HepG2 (cell line): ENCODE results near the gene TNMD. TPM values are rescaled to one million over a fixed set of nuclear protein-coding genes. Genes with fewer than 3 reads are reported as not detected.

Source experiments
- ARID4A ChIP-seq: sonication (generic); formaldehyde crosslinking; IDR thresholded peaks from 2 replicates; pipeline ENCODE4 v1.5.0; 2020; ENCODE audit warnings: mild to moderate bottlenecking, missing genetic modification reagents, borderline replicate concordance
- ELF3 ChIP-seq: IDR thresholded peaks from 2 replicates; pipeline ENCODE4 v1.6.1; 2016; ENCODE audit warnings: missing genetic modification reagents, missing compliant biosample characterization
- FOXP1 ChIP-seq, 2 experiments: fragments of 450-650 bp in 1 of 2; IDR thresholded peaks; 2 replicates each; pipeline ENCODE4 v1.6.1; 2017 to 2018; ENCODE audit warnings: antibody characterized with exemption in 1 of 2
- GABPA ChIP-seq, 2 experiments: IDR thresholded peaks; 2 replicates each; pipeline ENCODE4 v1.6.1; 2011 to 2016; ENCODE audit warnings: low read depth in 2 of 2, low read length in 1 of 2, missing biosample characterization in 1 of 2, missing genetic modification characterization in 1 of 2
- HDAC1 ChIP-seq: sonication (generic); formaldehyde crosslinking; IDR thresholded peaks from 2 replicates; pipeline ENCODE4 v1.5.1; 2020; ENCODE audit warnings: mild to moderate bottlenecking, missing genetic modification reagents
- HNRNPK ChIP-seq: fragments of 200-400 bp; formaldehyde crosslinking; IDR thresholded peaks from 2 replicates; pipeline ENCODE4 v1.6.1; 2018; ENCODE audit warnings: low read length, low read depth, moderate library complexity, mild to moderate bottlenecking; ENCODE audit not compliant: poor library complexity, severe bottlenecking
- LCORL ChIP-seq, 2 experiments: fragments of 450-650 bp in 1 of 2; sonication (generic) in 1 of 2; formaldehyde crosslinking in 1 of 2; IDR thresholded peaks; 2 replicates each; pipeline versions ENCODE4 v1.5.0 to v1.6.1; 2017 to 2020; ENCODE audit warnings: antibody characterized with exemption in 1 of 2, missing genetic modification reagents in 1 of 2
- MXI1 ChIP-seq: IDR thresholded peaks from 3 replicates; pipeline ENCODE4 v1.6.1; 2012; ENCODE audit warnings: low read depth, low read length, inconsistent platforms, borderline replicate concordance
- NFKBIZ ChIP-seq: IDR thresholded peaks from 2 replicates; pipeline ENCODE4 v1.6.1; 2018; ENCODE audit warnings: missing genetic modification reagents, missing compliant biosample characterization
- NR2C2 ChIP-seq: sonication (generic); formaldehyde crosslinking; IDR thresholded peaks from 2 replicates; pipeline ENCODE4 v1.4.0; 2020; ENCODE audit warnings: missing genetic modification reagents, mild to moderate bottlenecking, moderate library complexity, borderline replicate concordance
- XRCC5 ChIP-seq: fragments of 200-400 bp; formaldehyde crosslinking; optimal IDR thresholded peaks from 2 replicates; pipeline ENCODE3; 2017; ENCODE audit warnings: mild to moderate bottlenecking, low read length
- ZBTB21 ChIP-seq: sonication (generic); formaldehyde crosslinking; IDR thresholded peaks from 2 replicates; pipeline ENCODE4 v1.4.0; 2020; ENCODE audit warnings: missing genetic modification reagents
- ZBTB33 ChIP-seq: sonication (generic); formaldehyde crosslinking; IDR thresholded peaks from 2 replicates; pipeline ENCODE4 v1.4.0; 2020; ENCODE audit warnings: missing genetic modification reagents
- ZNF296 ChIP-seq: sonication (generic); formaldehyde crosslinking; conservative IDR thresholded peaks from 2 replicates; pipeline ENCODE4 v1.5.0; 2020; ENCODE audit warnings: mild to moderate bottlenecking, missing genetic modification reagents
- polyA plus RNA-seq, 8 experiments: library from polyadenylated mRNA; depleted of rRNA in 3 of 8; stranded (reverse) in 7 of 8; unstranded in 1 of 8; fragments of >200 nt; fragmentation: Illumina TruSeq in 4 of 8; extraction: Trizol in 4 of 8; gene quantifications; 2 replicates each; pipeline versions ENCODE4 v1.2.1 to v1.2.3, GENCODE V29; 2011 to 2016; ENCODE audit warnings: low read depth in 4 of 8, missing spikeins in 1 of 8, mixed read lengths in 1 of 8; ENCODE audit not compliant: insufficient read depth in 1 of 8
- total RNA-seq, 5 experiments: library from RNA; depleted of rRNA; stranded (reverse); fragments of >200 nt; fragmentation: Illumina TruSeq; extraction: Trizol; gene quantifications; 2 replicates each; pipeline ENCODE4 v1.2.3, GENCODE V29; 2016; ENCODE audit warnings: low read depth in 1 of 5
- TF ChIP-seq, protein P1 (sequence below): sonication (generic); formaldehyde crosslinking; IDR thresholded peaks from 2 replicates; pipeline ENCODE4 v1.4.0; 2020; ENCODE audit warnings: mild to moderate bottlenecking, missing genetic modification reagents, borderline replicate concordance

TNMD gene
- total and polyA plus RNA-seq, 2 of the 13 experiments (the other 11 are each of a cell fraction or from before 2014, with no cell fraction given), result not detected

DNA sequence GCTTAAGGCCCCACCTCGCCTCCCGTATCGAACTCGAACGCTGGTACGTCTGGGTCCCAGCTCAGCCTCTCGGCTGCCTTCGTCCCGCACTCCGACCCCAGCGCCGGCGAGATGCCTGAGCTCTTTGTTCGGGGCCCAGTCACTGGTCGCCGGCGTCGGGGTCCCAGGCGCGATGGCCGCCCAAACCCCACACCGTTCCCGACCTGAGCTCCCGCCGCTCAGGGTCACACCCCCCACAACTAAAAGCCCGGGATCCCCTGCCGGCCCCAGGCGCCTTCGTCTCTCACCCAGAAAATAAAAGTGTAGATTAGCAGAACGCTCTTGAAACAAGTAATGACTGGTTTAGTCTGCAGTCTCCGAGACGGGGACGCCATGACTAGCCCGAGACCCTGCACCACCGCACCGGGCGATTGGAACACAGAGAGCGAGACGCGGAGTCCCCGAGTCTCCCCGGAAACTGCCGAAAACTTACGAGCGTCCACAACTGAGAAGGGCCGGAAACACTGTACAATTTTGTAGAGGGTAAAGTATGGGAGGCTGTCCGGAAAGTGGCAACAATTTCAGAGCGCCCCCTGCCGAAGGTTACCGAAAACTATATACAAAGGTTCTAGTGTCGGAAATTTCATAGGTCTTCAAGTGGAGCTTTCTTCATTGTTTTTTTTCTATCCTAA, 51.7 kb downstream of the TNMD start, which contains the start of gene TSPAN6 (continued):
- TF ChIP-seq GABPA (IDR thresholded peaks at IDR 0.05; ENCODE audit: low read depth, low read length) (no peak), GABPA (CRISPR knock-in tag; IDR thresholded peaks at IDR 0.05; ENCODE audit: low read depth) (peak; percentile 63), MXI1 (no peak), FOXP1 (IDR thresholded peaks at IDR 0.05) (no peak), FOXP1 (CRISPR knock-in tag; IDR thresholded peaks at IDR 0.05) (no peak), ELF3 (CRISPR knock-in tag) (peak; percentile 42; the same call in 1 of the 2 replicates), ZBTB21 (CRISPR knock-in tag) (no peak), ZBTB33 (no peak), HNRNPK (peak; percentile 64), ARID4A (peak; percentile 47; the same call in 1 of the 2 replicates), HDAC1 (peak; percentile 12; the same call in 1 of the 2 replicates), ZNF296 (CRISPR knock-in tag) (no peak), XRCC5 (peak; percentile 34), LCORL (IDR thresholded peaks at IDR 0.05) (no peak), LCORL (CRISPR knock-in tag; IDR thresholded peaks at IDR 0.05) (0 out of 2 replicates have a peak, but pooled peaks have one; percentile 41), NFKBIZ (CRISPR knock-in tag) (no peak), NR2C2 (CRISPR knock-in tag) (peak; percentile 14; the same call in 1 of the 2 replicates)
- TF ChIP-seq, protein P1, sequence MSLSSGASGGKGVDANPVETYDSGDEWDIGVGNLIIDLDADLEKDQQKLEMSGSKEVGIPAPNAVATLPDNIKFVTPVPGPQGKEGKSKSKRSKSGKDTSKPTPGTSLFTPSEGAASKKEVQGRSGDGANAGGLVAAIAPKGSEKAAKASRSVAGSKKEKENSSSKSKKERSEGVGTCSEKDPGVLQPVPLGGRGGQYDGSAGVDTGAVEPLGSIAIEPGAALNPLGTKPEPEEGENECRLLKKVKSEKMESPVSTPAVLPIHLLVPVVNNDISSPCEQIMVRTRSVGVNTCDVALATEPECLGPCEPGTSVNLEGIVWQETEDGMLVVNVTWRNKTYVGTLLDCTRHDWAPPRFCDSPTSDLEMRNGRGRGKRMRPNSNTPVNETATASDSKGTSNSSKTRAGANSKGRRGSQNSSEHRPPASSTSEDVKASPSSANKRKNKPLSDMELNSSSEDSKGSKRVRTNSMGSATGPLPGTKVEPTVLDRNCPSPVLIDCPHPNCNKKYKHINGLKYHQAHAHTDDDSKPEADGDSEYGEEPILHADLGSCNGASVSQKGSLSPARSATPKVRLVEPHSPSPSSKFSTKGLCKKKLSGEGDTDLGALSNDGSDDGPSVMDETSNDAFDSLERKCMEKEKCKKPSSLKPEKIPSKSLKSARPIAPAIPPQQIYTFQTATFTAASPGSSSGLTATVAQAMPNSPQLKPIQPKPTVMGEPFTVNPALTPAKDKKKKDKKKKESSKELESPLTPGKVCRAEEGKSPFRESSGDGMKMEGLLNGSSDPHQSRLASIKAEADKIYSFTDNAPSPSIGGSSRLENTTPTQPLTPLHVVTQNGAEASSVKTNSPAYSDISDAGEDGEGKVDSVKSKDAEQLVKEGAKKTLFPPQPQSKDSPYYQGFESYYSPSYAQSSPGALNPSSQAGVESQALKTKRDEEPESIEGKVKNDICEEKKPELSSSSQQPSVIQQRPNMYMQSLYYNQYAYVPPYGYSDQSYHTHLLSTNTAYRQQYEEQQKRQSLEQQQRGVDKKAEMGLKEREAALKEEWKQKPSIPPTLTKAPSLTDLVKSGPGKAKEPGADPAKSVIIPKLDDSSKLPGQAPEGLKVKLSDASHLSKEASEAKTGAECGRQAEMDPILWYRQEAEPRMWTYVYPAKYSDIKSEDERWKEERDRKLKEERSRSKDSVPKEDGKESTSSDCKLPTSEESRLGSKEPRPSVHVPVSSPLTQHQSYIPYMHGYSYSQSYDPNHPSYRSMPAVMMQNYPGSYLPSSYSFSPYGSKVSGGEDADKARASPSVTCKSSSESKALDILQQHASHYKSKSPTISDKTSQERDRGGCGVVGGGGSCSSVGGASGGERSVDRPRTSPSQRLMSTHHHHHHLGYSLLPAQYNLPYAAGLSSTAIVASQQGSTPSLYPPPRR (CRISPR knock-in tag), result no peak
